ENCODE measurements around the gene ST3GAL2. TPM values are rescaled to one million over a fixed set of nuclear protein-coding genes. Genes with fewer than 3 reads are reported as not detected.

The ST3GAL2 gene
- total and polyA plus RNA-seq, 10 of the 15 experiments (the other 5 are each of a cell fraction or from before 2014, with no cell fraction given) = 0.95 to 61.7 (median 25.9) TPM

DNA sequence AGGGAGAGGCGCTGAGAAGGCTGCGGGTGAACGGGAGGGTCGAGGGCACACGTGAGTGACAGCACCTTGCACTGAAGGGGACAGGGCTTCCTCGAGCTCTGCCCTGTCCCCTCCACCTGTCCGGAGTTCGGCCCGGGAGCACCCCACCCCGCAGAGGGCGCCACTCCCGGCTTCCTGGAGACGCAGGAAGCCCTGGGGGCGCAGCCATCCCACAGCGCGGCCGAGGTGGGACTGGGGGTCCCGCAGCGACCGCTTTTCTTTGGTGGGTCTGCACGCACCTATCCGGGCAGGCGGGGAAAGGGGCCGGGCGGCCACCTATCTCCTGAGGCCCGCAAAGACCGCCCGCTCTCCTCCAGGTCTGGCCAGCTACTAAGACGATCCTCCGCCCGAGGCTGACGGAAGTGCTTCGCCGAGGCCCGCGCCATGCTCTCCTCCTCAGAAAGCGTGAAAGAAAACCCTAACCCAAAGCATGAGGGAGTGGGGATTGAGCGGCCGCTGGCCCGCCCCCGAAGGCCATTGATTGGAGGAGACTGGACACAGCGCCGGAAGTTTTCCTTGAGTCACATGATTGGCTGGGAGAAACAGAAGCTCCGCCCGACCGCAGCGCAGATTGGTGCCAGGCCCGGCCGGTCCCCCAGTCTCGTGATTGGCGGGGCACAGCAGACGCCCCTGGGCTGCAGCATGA lies 57.8 kb downstream of the ST3GAL2 start (continued):
- TF ChIP-seq, protein P1, sequence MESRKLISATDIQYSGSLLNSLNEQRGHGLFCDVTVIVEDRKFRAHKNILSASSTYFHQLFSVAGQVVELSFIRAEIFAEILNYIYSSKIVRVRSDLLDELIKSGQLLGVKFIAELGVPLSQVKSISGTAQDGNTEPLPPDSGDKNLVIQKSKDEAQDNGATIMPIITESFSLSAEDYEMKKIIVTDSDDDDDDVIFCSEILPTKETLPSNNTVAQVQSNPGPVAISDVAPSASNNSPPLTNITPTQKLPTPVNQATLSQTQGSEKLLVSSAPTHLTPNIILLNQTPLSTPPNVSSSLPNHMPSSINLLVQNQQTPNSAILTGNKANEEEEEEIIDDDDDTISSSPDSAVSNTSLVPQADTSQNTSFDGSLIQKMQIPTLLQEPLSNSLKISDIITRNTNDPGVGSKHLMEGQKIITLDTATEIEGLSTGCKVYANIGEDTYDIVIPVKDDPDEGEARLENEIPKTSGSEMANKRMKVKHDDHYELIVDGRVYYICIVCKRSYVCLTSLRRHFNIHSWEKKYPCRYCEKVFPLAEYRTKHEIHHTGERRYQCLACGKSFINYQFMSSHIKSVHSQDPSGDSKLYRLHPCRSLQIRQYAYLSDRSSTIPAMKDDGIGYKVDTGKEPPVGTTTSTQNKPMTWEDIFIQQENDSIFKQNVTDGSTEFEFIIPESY (IDR thresholded peaks at IDR 0.05) = no peak
- TF ChIP-seq BACH1 (IDR thresholded peaks at IDR 0.05; ENCODE audit: borderline replicate concordance) = no peak; the same call in 1 of the 2 replicates
- TF ChIP-seq CREB1 (IDR thresholded peaks at IDR 0.05; ENCODE audit: low read depth) = peak; percentile 70; the same call in 1 of the 2 replicates
- TF ChIP-seq NR2F1 (conservative IDR thresholded peaks at IDR 0.05) = peak; percentile 52; the same call in 1 of the 2 replicates
- TF ChIP-seq IRF4 (IDR thresholded peaks at IDR 0.05; ENCODE audit: low read depth, low read length) = no peak
- TF ChIP-seq RFX5 (IDR thresholded peaks at IDR 0.05; ENCODE audit: low read depth, low read length) = 0 out of 2 replicates have a peak, but pooled peaks have one; percentile 51
- TF ChIP-seq, protein P2, sequence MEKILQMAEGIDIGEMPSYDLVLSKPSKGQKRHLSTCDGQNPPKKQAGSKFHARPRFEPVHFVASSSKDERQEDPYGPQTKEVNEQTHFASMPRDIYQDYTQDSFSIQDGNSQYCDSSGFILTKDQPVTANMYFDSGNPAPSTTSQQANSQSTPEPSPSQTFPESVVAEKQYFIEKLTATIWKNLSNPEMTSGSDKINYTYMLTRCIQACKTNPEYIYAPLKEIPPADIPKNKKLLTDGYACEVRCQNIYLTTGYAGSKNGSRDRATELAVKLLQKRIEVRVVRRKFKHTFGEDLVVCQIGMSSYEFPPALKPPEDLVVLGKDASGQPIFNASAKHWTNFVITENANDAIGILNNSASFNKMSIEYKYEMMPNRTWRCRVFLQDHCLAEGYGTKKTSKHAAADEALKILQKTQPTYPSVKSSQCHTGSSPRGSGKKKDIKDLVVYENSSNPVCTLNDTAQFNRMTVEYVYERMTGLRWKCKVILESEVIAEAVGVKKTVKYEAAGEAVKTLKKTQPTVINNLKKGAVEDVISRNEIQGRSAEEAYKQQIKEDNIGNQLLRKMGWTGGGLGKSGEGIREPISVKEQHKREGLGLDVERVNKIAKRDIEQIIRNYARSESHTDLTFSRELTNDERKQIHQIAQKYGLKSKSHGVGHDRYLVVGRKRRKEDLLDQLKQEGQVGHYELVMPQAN (conservative IDR thresholded peaks at IDR 0.05) = peak; percentile 41; the same call in 1 of the 2 replicates
- TF ChIP-seq NBN (IDR thresholded peaks at IDR 0.05) = peak; percentile 59; the same call in 1 of the 2 replicates
- TF ChIP-seq, protein P3, sequence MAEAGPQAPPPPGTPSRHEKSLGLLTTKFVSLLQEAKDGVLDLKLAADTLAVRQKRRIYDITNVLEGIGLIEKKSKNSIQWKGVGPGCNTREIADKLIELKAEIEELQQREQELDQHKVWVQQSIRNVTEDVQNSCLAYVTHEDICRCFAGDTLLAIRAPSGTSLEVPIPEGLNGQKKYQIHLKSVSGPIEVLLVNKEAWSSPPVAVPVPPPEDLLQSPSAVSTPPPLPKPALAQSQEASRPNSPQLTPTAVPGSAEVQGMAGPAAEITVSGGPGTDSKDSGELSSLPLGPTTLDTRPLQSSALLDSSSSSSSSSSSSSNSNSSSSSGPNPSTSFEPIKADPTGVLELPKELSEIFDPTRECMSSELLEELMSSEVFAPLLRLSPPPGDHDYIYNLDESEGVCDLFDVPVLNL (IDR thresholded peaks at IDR 0.05; ENCODE audit: low read depth, low read length) = no peak
- TF ChIP-seq, protein P4, sequence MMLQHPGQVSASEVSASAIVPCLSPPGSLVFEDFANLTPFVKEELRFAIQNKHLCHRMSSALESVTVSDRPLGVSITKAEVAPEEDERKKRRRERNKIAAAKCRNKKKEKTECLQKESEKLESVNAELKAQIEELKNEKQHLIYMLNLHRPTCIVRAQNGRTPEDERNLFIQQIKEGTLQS (IDR thresholded peaks at IDR 0.05; ENCODE audit: borderline replicate concordance, extremely low read depth, low read depth, low read length) = no peak
- TF ChIP-seq ZNF217 (IDR thresholded peaks at IDR 0.05) = no peak
- TF ChIP-seq NR2C1 (IDR thresholded peaks at IDR 0.05) = no peak
- TF ChIP-seq, protein P5, sequence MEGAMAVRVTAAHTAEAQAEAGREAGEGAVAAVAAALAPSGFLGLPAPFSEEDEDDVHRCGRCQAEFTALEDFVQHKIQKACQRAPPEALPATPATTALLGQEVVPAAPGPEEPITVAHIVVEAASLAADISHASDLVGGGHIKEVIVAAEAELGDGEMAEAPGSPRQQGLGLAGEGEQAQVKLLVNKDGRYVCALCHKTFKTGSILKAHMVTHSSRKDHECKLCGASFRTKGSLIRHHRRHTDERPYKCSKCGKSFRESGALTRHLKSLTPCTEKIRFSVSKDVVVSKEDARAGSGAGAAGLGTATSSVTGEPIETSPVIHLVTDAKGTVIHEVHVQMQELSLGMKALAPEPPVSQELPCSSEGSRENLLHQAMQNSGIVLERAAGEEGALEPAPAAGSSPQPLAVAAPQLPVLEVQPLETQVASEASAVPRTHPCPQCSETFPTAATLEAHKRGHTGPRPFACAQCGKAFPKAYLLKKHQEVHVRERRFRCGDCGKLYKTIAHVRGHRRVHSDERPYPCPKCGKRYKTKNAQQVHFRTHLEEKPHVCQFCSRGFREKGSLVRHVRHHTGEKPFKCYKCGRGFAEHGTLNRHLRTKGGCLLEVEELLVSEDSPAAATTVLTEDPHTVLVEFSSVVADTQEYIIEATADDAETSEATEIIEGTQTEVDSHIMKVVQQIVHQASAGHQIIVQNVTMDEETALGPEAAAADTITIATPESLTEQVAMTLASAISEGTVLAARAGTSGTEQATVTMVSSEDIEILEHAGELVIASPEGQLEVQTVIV (IDR thresholded peaks at IDR 0.05; ENCODE audit: borderline replicate concordance, partially characterized antibody) = no peak
- TF ChIP-seq, protein P6, sequence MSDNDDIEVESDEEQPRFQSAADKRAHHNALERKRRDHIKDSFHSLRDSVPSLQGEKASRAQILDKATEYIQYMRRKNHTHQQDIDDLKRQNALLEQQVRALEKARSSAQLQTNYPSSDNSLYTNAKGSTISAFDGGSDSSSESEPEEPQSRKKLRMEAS (IDR thresholded peaks at IDR 0.05; ENCODE audit: low read depth, low read length) = peak; percentile 94
- TF ChIP-seq JUNB (IDR thresholded peaks at IDR 0.05) = no peak
- TF ChIP-seq POLR2A (IDR thresholded peaks at IDR 0.05; ENCODE audit: low read depth, low read length) = peak; percentile 95
- TF ChIP-seq YBX1 (IDR thresholded peaks at IDR 0.05) = no peak
- no peak for TF ChIP-seq BRCA1 (IDR thresholded peaks at IDR 0.05; ENCODE audit: low read depth, low read length)
- TF ChIP-seq, protein P7, sequence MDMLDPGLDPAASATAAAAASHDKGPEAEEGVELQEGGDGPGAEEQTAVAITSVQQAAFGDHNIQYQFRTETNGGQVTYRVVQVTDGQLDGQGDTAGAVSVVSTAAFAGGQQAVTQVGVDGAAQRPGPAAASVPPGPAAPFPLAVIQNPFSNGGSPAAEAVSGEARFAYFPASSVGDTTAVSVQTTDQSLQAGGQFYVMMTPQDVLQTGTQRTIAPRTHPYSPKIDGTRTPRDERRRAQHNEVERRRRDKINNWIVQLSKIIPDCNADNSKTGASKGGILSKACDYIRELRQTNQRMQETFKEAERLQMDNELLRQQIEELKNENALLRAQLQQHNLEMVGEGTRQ (IDR thresholded peaks at IDR 0.05; ENCODE audit: borderline replicate concordance, low read depth, low read length) = peak; percentile 63
- no peak for TF ChIP-seq MEF2B (IDR thresholded peaks at IDR 0.05; ENCODE audit: partially characterized antibody, poor library complexity, severe bottlenecking)
- TF ChIP-seq IKZF1 (conservative IDR thresholded peaks at IDR 0.05) = 0 out of 2 replicates have a peak, but pooled peaks have one; percentile 11
- no peak; the same call in 1 of the 2 replicates for TF ChIP-seq TCF3 (IDR thresholded peaks at IDR 0.05; ENCODE audit: borderline replicate concordance, insufficient read depth, low read depth, low read length)

Data from GM12878 (cell line).